A549 (cell line): ENCODE measurements around the gene SERINC3. TPM values are rescaled to one million over a fixed set of nuclear protein-coding genes. Genes with fewer than 3 reads are reported as not detected.

Experiments used
- ATAC-seq, 2 experiments: fragments of 200-7000 bp in 1 of 2; fragments of >200 bp in 1 of 2; cut with Nextera tagmentation in 1 of 2; cut with Tn5 transposase in 1 of 2; 3 replicates each; pipeline versions ENCODE4 v1.8.0 to v1.9.1; 2018 to 2020; ENCODE audit warnings: mild to moderate bottlenecking in 1 of 2, moderate library complexity in 1 of 2
- CTCF ChIA-PET: fragments of 300-600 bp; sonication (Branson Sonifier 250); formaldehyde crosslinking; extraction: SDS; loops from one replicate; lab custom pipeline; 2021; ENCODE audit warnings: antibody characterized with exemption, inconsistent platforms; lab: Yijun Ruan, JAX
- POLR2A ChIA-PET: fragments of 350-600 bp; formaldehyde crosslinking; extraction: SDS; loops from one replicate; lab custom pipeline; 2021; ENCODE audit warnings: antibody characterized with exemption, inconsistent platforms; lab: Yijun Ruan, JAX
- DNase-seq, 2 experiments: peaks; one replicate each; pipeline versions ENCODE4 v3.0.0 to v3.0.0-alpha.2; 2011 to 2016; ENCODE audit warnings: low read depth in 1 of 2, low spot score in 1 of 2
- FAIRE-seq: peaks from 2 replicates; lab custom pipeline; 2011; peaks lifted over from hg19 to GRCh38; lab: Jason Lieb, UNC
- H3K27ac ChIP-seq, 2 experiments: fragments of >200 bp; sonication (Bioruptor Twin); formaldehyde crosslinking; 3 replicates each; pipeline ENCODE4 v1.5.1; 2016 to 2017
- H3K4me1 ChIP-seq: fragments of >200 bp; sonication (Bioruptor Twin); formaldehyde crosslinking; 3 replicates; pipeline ENCODE4 v1.6.1; 2016
- H3K4me2 ChIP-seq: fragments of >200 bp; sonication (Bioruptor Twin); formaldehyde crosslinking; 3 replicates; pipeline ENCODE4 v1.6.1; 2016
- H3K4me3 ChIP-seq: fragments of >200 bp; sonication (Bioruptor Twin); formaldehyde crosslinking; 3 replicates; pipeline ENCODE4 v1.5.1; 2016
- H3K9me3 ChIP-seq: fragments of >200 bp; sonication (Bioruptor Twin); formaldehyde crosslinking; 3 replicates; pipeline ENCODE4 v1.6.1; 2016
- CBX2 ChIP-seq: fragments of 200-600 bp; sonication (generic); IDR thresholded peaks from 2 replicates; pipeline ENCODE4 v1.6.1; 2016; ENCODE audit warnings: low read depth, mild to moderate bottlenecking, borderline replicate concordance
- CEBPB ChIP-seq, 2 experiments: fragments of >200 bp in 1 of 2; sonication (Bioruptor Twin) in 1 of 2; formaldehyde crosslinking in 1 of 2; IDR thresholded peaks; 2 replicates each; pipeline ENCODE4 v1.6.1; 2012 to 2016
- CHD2 ChIP-seq: fragments of 150-350 bp; IDR thresholded peaks from 2 replicates; pipeline ENCODE4 v1.6.1; 2014; ENCODE audit warnings: low read length; ENCODE audit not compliant: partially characterized antibody
- EHF ChIP-seq: fragments of 250-450 bp; sonication (Bioruptor Pico); IDR thresholded peaks from 2 replicates; pipeline ENCODE4 v1.5.0; 2020; ENCODE audit warnings: mild to moderate bottlenecking
- EHMT2 ChIP-seq: fragments of 200-600 bp; sonication (generic); IDR thresholded peaks from 2 replicates; pipeline ENCODE4 v1.6.1; 2016; ENCODE audit warnings: antibody characterized with exemption, low read depth, mild to moderate bottlenecking, moderate library complexity
- ELK1 ChIP-seq: fragments of 150-350 bp; IDR thresholded peaks from 2 replicates; pipeline ENCODE4 v1.6.1; 2014; ENCODE audit warnings: low read depth, mild to moderate bottlenecking, low read length
- ESRRA ChIP-seq: fragments of 150-350 bp; IDR thresholded peaks from 2 replicates; pipeline ENCODE4 v1.6.1; 2014; ENCODE audit warnings: mild to moderate bottlenecking, low read length, borderline replicate concordance
- FOSL2 ChIP-seq, 2 experiments: fragments of 450-650 bp in 1 of 2; fragments of >200 bp in 1 of 2; sonication (Bioruptor Twin) in 1 of 2; formaldehyde crosslinking; IDR thresholded peaks; 2 replicates each; pipeline versions ENCODE4 v1.5.0 to v1.6.1; 2016 to 2020; ENCODE audit warnings: mild to moderate bottlenecking in 1 of 2, moderate library complexity in 1 of 2
- FOXS1 ChIP-seq: fragments of 250-450 bp; sonication (Bioruptor Pico); IDR thresholded peaks from 2 replicates; pipeline ENCODE4 v1.5.0; 2020; ENCODE audit warnings: mild to moderate bottlenecking, moderate library complexity
- GATA3 ChIP-seq: IDR thresholded peaks from 2 replicates; pipeline ENCODE4 v1.6.1; 2012; ENCODE audit warnings: borderline replicate concordance
- HDAC2 ChIP-seq: fragments of 200-600 bp; sonication (generic); IDR thresholded peaks from 2 replicates; pipeline ENCODE4 v1.6.1; 2016
- HEYL ChIP-seq: fragments of 250-450 bp; sonication (Bioruptor Pico); IDR thresholded peaks from 2 replicates; pipeline ENCODE4 v1.8.0; 2021; ENCODE audit warnings: mild to moderate bottlenecking, moderate library complexity
- HOXB13 ChIP-seq: fragments of 250-450 bp; sonication (Bioruptor Pico); IDR thresholded peaks from 2 replicates; pipeline ENCODE4 v1.5.0; 2020; ENCODE audit warnings: low read depth, mild to moderate bottlenecking, moderate library complexity
- HOXB5 ChIP-seq: fragments of 250-450 bp; sonication (Bioruptor Pico); IDR thresholded peaks from 2 replicates; pipeline ENCODE4 v1.5.0; 2020; ENCODE audit warnings: mild to moderate bottlenecking, moderate library complexity
- JUNB ChIP-seq: fragments of >200 bp; sonication (Bioruptor Twin); formaldehyde crosslinking; IDR thresholded peaks from 2 replicates; pipeline ENCODE4 v1.6.1; 2016
- KDM5A ChIP-seq: fragments of 200-600 bp; sonication (generic); IDR thresholded peaks from 2 replicates; pipeline ENCODE4 v1.6.1; 2016; ENCODE audit warnings: antibody characterized with exemption, mild to moderate bottlenecking
- NR3C1 ChIP-seq: fragments of >200 bp; sonication (Bioruptor Twin); formaldehyde crosslinking; IDR thresholded peaks from 3 replicates; pipeline ENCODE4 v1.6.1; 2017
- PBX3 ChIP-seq: IDR thresholded peaks from 2 replicates; pipeline ENCODE4 v1.6.1; 2012
- PHF8 ChIP-seq: fragments of 200-600 bp; sonication (generic); IDR thresholded peaks from 2 replicates; pipeline ENCODE4 v1.6.1; 2016; ENCODE audit warnings: low read depth, mild to moderate bottlenecking, antibody characterized with exemption, moderate library complexity, borderline replicate concordance
- POLR2AphosphoS2 ChIP-seq: conservative IDR thresholded peaks from 2 replicates; pipeline ENCODE4 v1.6.1; 2012; ENCODE audit warnings: low read length, improper control_type of control experiment, inconsistent platforms
- RAD21 ChIP-seq, 2 experiments: fragments of >200 bp in 1 of 2; sonication (Bioruptor Twin) in 1 of 2; formaldehyde crosslinking in 1 of 2; IDR thresholded peaks in 1 of 2; conservative IDR thresholded peaks in 1 of 2; 2 replicates in 1 of 2; 3 replicates in 1 of 2; pipeline ENCODE4 v1.6.1; 2012 to 2018; ENCODE audit warnings: inconsistent platforms in 1 of 2
- USF2 ChIP-seq: fragments of 450-650 bp; IDR thresholded peaks from 2 replicates; pipeline ENCODE4 v1.6.1; 2014; ENCODE audit warnings: antibody characterized with exemption
- ZC3H11A ChIP-seq: fragments of 450-650 bp; IDR thresholded peaks from 2 replicates; pipeline ENCODE4 v1.6.1; 2014; ENCODE audit warnings: antibody characterized with exemption, mild to moderate bottlenecking
- ZNF302 ChIP-seq: fragments of 250-450 bp; sonication (Bioruptor Pico); IDR thresholded peaks from 2 replicates; pipeline ENCODE4 v1.9.0; 2021; ENCODE audit warnings: inconsistent platforms, mild to moderate bottlenecking, moderate library complexity
- WGBS: methylation state at CpG from one replicate; pipeline ENCODE4 v1.1.6; 2017; ENCODE audit errors: missing lambda C conversion rate; 5-methylcytosine and 5-hydroxymethylcytosine counted together
- polyA plus RNA-seq, 4 experiments: library from polyadenylated mRNA; depleted of rRNA in 3 of 4; stranded (reverse); fragments of >200 nt; fragmentation: RNase III in 1 of 4; extraction: RNeasy Plus Mini Kit Qiagen cat#74134 plus additional on column Dnase treatment in 1 of 4; gene quantifications; 2 replicates in 3 of 4; 3 replicates in 1 of 4; pipeline ENCODE4 v1.2.3, GENCODE V29; 2011 to 2017

SERINC3 gene
- polyA plus RNA-seq, 2 of the 4 experiments (the other 2 are of a cell fraction) = 62.9 to 159 TPM

GRCh38 chr20:44542890-44543289, 21.0 kb upstream of the SERINC3 start (continued):
- TF ChIP-seq ELK1 = no peak

- DNase-seq (no peak), FAIRE-seq (no peak), ATAC-seq (no peak)
- ChIA-PET CTCF (interaction anchor here (0.8 to 1.1 kb wide), 3 partner anchors 8 to 101 kb away, joined by 3 to 4 read pairs (median 4); no protein-coding TSS in a partner anchor), POLR2A (no interaction called here)
- Histone ChIP-seq H3K4me1 (no peaks in the 10 kb centered on the region), H3K27ac (no peak overlapping the region), H3K9me3 (no peaks in the 10 kb centered on the region), H3K4me3 (no peak overlapping the region), H3K4me2 (no peak overlapping the region)
- 78% methylated on average over 4 of the region's 4 CpGs for WGBS
- no peak for TF ChIP-seq CHD2
- TF ChIP-seq EHF = no peak
- no peak for TF ChIP-seq ESRRA
- TF ChIP-seq FOSL2 (IDR thresholded peaks at IDR 0.05) = no peak
- TF ChIP-seq FOSL2 (CRISPR knock-in tag; IDR thresholded peaks at IDR 0.05) = no peak
- no peak for TF ChIP-seq FOXS1
- no peak for TF ChIP-seq PBX3
- no peak for TF ChIP-seq USF2
- no peak for TF ChIP-seq ZNF302 (CRISPR knock-in tag)
- no peak for TF ChIP-seq CEBPB (IDR thresholded peaks at IDR 0.05)
- no peak for TF ChIP-seq RAD21 (conservative IDR thresholded peaks at IDR 0.05 in 1 of 2, IDR thresholded peaks at IDR 0.05 in 1 of 2)
- no peak for TF ChIP-seq HOXB5
- TF ChIP-seq NR3C1 = no peak
- TF ChIP-seq ELK1 = no peak
- TF ChIP-seq HDAC2 = no peak
- no peak for TF ChIP-seq GATA3
- TF ChIP-seq PHF8 = no peak
- TF ChIP-seq JUNB = no peak
Observed at GRCh38 chr20:44541992-44542391, 20.1 kb upstream of the SERINC3 start.

GRCh38 chr20:44540834-44541233, 19.0 kb upstream of the SERINC3 start:
- DNase-seq (no peak), ATAC-seq (no peak), FAIRE-seq (no peak)
- no peak overlapping the region for H3K27ac ChIP-seq
- no peaks in the 10 kb centered on the region for H3K4me1 ChIP-seq
- CTCF ChIA-PET = interaction anchor here (0.6 to 1.3 kb wide), 2 partner anchors 14 to 70 kb away, joined by 4 to 5 read pairs; no protein-coding TSS in a partner anchor
- H3K9me3 ChIP-seq = no peaks in the 10 kb centered on the region
- H3K4me2 ChIP-seq = no peak overlapping the region
- no peak overlapping the region for H3K4me3 ChIP-seq
- no peak for TF ChIP-seq POLR2AphosphoS2
- no peak for TF ChIP-seq HOXB13 (CRISPR knock-in tag)
- TF ChIP-seq GATA3 = no peak
- no peak for TF ChIP-seq CBX2
- TF ChIP-seq EHMT2 = no peak
- no peak for TF ChIP-seq HEYL (CRISPR knock-in tag)
- TF ChIP-seq ZC3H11A = no peak
- TF ChIP-seq KDM5A = no peak
- TF ChIP-seq ESRRA = no peak
- no peak for TF ChIP-seq JUNB
- WGBS = 87% methylated on average over 6 of the region's 6 CpGs
- POLR2A ChIA-PET = no interaction called here
